Measurements from ENCODE around the gene SMARCC1.

The SMARCC1 gene

GRCh38 chr3:47666118-47666517, 115.6 kb downstream of the SMARCC1 start:
- H3K4me3 ChIP-seq (ENCODE audit: low read depth, low read length) = no peak overlapping the region
- TF ChIP-seq CTCF (IDR thresholded peaks at IDR 0.05; ENCODE audit: low read depth, low read length) = no peak

GRCh38 chr3:47664519-47664918, 117.2 kb downstream of the SMARCC1 start:
- TF ChIP-seq CTCF (IDR thresholded peaks at IDR 0.05; ENCODE audit: low read depth, low read length) = peak; percentile 21; the same call in 1 of the 2 replicates
- no peak overlapping the region for H3K4me3 ChIP-seq (ENCODE audit: low read depth, low read length)

GRCh38 chr3:47663630-47664240, 118.0 kb downstream of the SMARCC1 start:
- H3K4me3 ChIP-seq (ENCODE audit: low read depth, low read length) = no peak overlapping the region
- no peak for TF ChIP-seq CTCF (IDR thresholded peaks at IDR 0.05; ENCODE audit: low read depth, low read length)

GRCh38 chr3:47661121-47661752, 120.5 kb downstream of the SMARCC1 start:
- TF ChIP-seq CTCF (IDR thresholded peaks at IDR 0.05; ENCODE audit: low read depth, low read length) = no peak
- no peak overlapping the region for H3K4me3 ChIP-seq (ENCODE audit: low read depth, low read length)

GRCh38 chr3:47658444-47658843, 123.2 kb downstream of the SMARCC1 start:
- no peak overlapping the region for H3K4me3 ChIP-seq (ENCODE audit: low read depth, low read length)
- no peak for TF ChIP-seq CTCF (IDR thresholded peaks at IDR 0.05; ENCODE audit: low read depth, low read length)

- TF ChIP-seq CTCF (IDR thresholded peaks at IDR 0.05; ENCODE audit: low read depth, low read length) = no peak
- H3K4me3 ChIP-seq (ENCODE audit: low read depth, low read length) = no peak overlapping the region
These were observed 129.6 kb downstream of the SMARCC1 start for GRCh38 chr3:47652142-47652541.

- no peak for TF ChIP-seq CTCF (IDR thresholded peaks at IDR 0.05; ENCODE audit: low read depth, low read length)
- H3K4me3 ChIP-seq (ENCODE audit: low read depth, low read length) = no peak overlapping the region
These were observed 131.4 kb downstream of the SMARCC1 start for GRCh38 chr3:47650294-47650693.

All from WI38 (cell line).